HepG2 (cell line): Measurements from ENCODE around the gene H6PD. TPM values are rescaled to one million over a fixed set of nuclear protein-coding genes. Genes with fewer than 3 reads are reported as not detected.
A peak's percentile ranks its signal among the peaks of the same experiment; 100 is the strongest.

Experiments used
- ATAC-seq: fragments of 200-7000 bp; cut with Tn5 transposase; 3 replicates; pipeline ENCODE4 v1.9.1; 2020; ENCODE audit warnings: mild to moderate bottlenecking, moderate library complexity
- BruUV-seq: library from RNA; stranded (reverse); fragments of 400-500 nt; replicated peaks from 2 replicates; lab custom pipeline; 2021; lab: Mats Ljungman, UMichigan
- CTCF ChIA-PET: fragments of 300-600 bp; formaldehyde crosslinking; extraction: SDS; loops from one replicate; lab custom pipeline; 2021; ENCODE audit warnings: low total read pairs, inconsistent platforms, low intra/inter-chr PET ratio; lab: Yijun Ruan, JAX
- POLR2A ChIA-PET: fragments of 350-600 bp; sonication (Branson Sonifier 250); formaldehyde crosslinking; loops from one replicate; lab custom pipeline; 2020; ENCODE audit warnings: antibody characterized with exemption, inconsistent platforms; lab: Yijun Ruan, JAX
- DNase-seq: peaks from one replicate; pipeline ENCODE4 v3.0.0-alpha.2; 2015; ENCODE audit warnings: low spot score
- FAIRE-seq: peaks from 3 replicates; lab custom pipeline; 2011; peaks lifted over from hg19 to GRCh38; lab: Jason Lieb, UNC
- H2AFZ ChIP-seq: one replicate; pipeline ENCODE4 v1.6.1; 2011; ENCODE audit warnings: low read length, inconsistent platforms
- H3K27ac ChIP-seq: fragments of 300-600 bp; 3 replicates; pipeline ENCODE4 v1.8.0; 2011; ENCODE audit warnings: mixed run types, mild to moderate bottlenecking, mixed read lengths, low read length, inconsistent platforms; ENCODE audit not compliant: insufficient read depth; ENCODE audit errors: extremely low read length
- H3K27me3 ChIP-seq, 2 experiments: fragments of 200-600 bp in 1 of 2; 2 replicates in 1 of 2; 3 replicates in 1 of 2; pipeline versions ENCODE4 v1.6.0 to v1.8.0; 2011; ENCODE audit warnings: low read length in 2 of 2, mild to moderate bottlenecking in 2 of 2, moderate library complexity in 2 of 2, inconsistent platforms in 1 of 2; ENCODE audit not compliant: insufficient read depth in 2 of 2, control insufficient read depth in 1 of 2
- H3K36me3 ChIP-seq, 2 experiments: fragments of 200-600 bp in 1 of 2; replicated peaks in 1 of 2; 2 replicates in 1 of 2; 3 replicates in 1 of 2; pipeline versions ENCODE4 v1.5.1 to v1.8.0; 2011; ENCODE audit warnings: low read length in 2 of 2, inconsistent platforms in 1 of 2; ENCODE audit not compliant: insufficient read depth in 2 of 2, control insufficient read depth in 1 of 2
- H3K4me1 ChIP-seq: 2 replicates; pipeline ENCODE4 v1.5.1; 2012; ENCODE audit warnings: low read length, inconsistent platforms; ENCODE audit not compliant: insufficient read depth
- H3K4me2 ChIP-seq: 2 replicates; pipeline ENCODE4 v1.6.0; 2011; ENCODE audit warnings: low read depth, low read length, inconsistent platforms
- H3K4me3 ChIP-seq, 3 experiments: fragments of 200-600 bp in 1 of 3; sonication (generic), shearing (Covaris generic) in 1 of 3; replicated peaks in 1 of 3; 2 replicates each; pipeline ENCODE4 v1.5.1; 2011 to 2016; ENCODE audit warnings: low read length in 3 of 3, inconsistent platforms in 2 of 3, low read depth in 2 of 3, mild to moderate bottlenecking in 2 of 3, control low read depth in 1 of 3, mixed read lengths in 1 of 3; ENCODE audit not compliant: insufficient read depth in 1 of 3
- H3K79me2 ChIP-seq: one replicate; pipeline ENCODE4 v1.6.1; 2011; ENCODE audit warnings: low read length, inconsistent platforms; ENCODE audit not compliant: insufficient read depth
- H3K9ac ChIP-seq: 2 replicates; pipeline ENCODE4 v1.6.0; 2011; ENCODE audit warnings: mild to moderate bottlenecking, low read depth, low read length, inconsistent platforms; ENCODE audit not compliant: insufficient read depth
- H3K9me3 ChIP-seq: 2 replicates; pipeline ENCODE4 v1.5.1; 2012; ENCODE audit warnings: mild to moderate bottlenecking, low read length
- H4K20me1 ChIP-seq: 2 replicates; pipeline ENCODE4 v1.6.0; 2011; ENCODE audit warnings: inconsistent platforms, mild to moderate bottlenecking, low read length, moderate library complexity; ENCODE audit not compliant: insufficient read depth
- HNF4G ChIP-seq, 2 experiments: sonication (generic) in 1 of 2; formaldehyde crosslinking in 1 of 2; IDR thresholded peaks; 2 replicates each; pipeline versions ENCODE4 v1.4.0 to v1.6.1; 2011 to 2020; ENCODE audit warnings: borderline replicate concordance in 2 of 2, low read depth in 2 of 2, mild to moderate bottlenecking in 2 of 2, low read length in 1 of 2, missing genetic modification reagents in 1 of 2, moderate library complexity in 1 of 2
- ISX ChIP-seq: sonication (generic); formaldehyde crosslinking; conservative IDR thresholded peaks from 2 replicates; pipeline ENCODE4 v1.5.0; 2020; ENCODE audit warnings: missing genetic modification reagents
- MIER2 ChIP-seq: IDR thresholded peaks from 2 replicates; pipeline ENCODE4 v1.6.1; 2016; ENCODE audit warnings: missing biosample characterization, missing genetic modification reagents
- MYPOP ChIP-seq: sonication (generic); formaldehyde crosslinking; IDR thresholded peaks from 2 replicates; pipeline ENCODE4 v1.8.1; 2023; ENCODE audit warnings: mild to moderate bottlenecking, moderate library complexity, missing genetic modification reagents
- NFIB ChIP-seq: sonication (generic); formaldehyde crosslinking; IDR thresholded peaks from 2 replicates; pipeline ENCODE4 v1.9.0; 2021; ENCODE audit warnings: missing genetic modification reagents, mild to moderate bottlenecking, borderline replicate concordance
- SRSF4 ChIP-seq: fragments of 200-400 bp; formaldehyde crosslinking; IDR thresholded peaks from one replicate; pipeline ENCODE4 v1.6.1; 2018; ENCODE audit warnings: mild to moderate bottlenecking, low read depth, low read length, moderate library complexity; ENCODE audit not compliant: poor library complexity, severe bottlenecking
- ZNF136 ChIP-seq: sonication (generic); formaldehyde crosslinking; IDR thresholded peaks from 2 replicates; pipeline ENCODE4 v1.8.1; 2022; ENCODE audit warnings: low read depth, mild to moderate bottlenecking, moderate library complexity, missing genetic modification reagents
- ZNF281 ChIP-seq: sonication (generic); formaldehyde crosslinking; IDR thresholded peaks from 2 replicates; pipeline ENCODE4 v1.4.0; 2020; ENCODE audit warnings: missing genetic modification reagents, borderline replicate concordance
- ZNF3 ChIP-seq: IDR thresholded peaks from 2 replicates; pipeline ENCODE4 v1.7.0; 2017; ENCODE audit warnings: inconsistent platforms
- ZNF546 ChIP-seq: sonication (generic); formaldehyde crosslinking; conservative IDR thresholded peaks from 2 replicates; pipeline ENCODE4 v1.8.1; 2023; ENCODE audit warnings: mild to moderate bottlenecking, missing genetic modification reagents
- whole genome bisulfite sequencing: methylation state at CpG from one replicate; pipeline ENCODE4 v1.1.6; 2017; ENCODE audit warnings: low lambda C conversion rate; 5-methylcytosine and 5-hydroxymethylcytosine counted together
- in situ Hi-C: cut with HindIII; loops from 2 replicates; pipeline ENCODE4 v1.10.0; 2017; ENCODE audit warnings: low pct_unique_long_range_greater_than_20kb; ENCODE audit not compliant: extremely low pct_ligation_motif_present
- intact Hi-C: fragments of 100-400 bp; cut with micrococcal nuclease; formaldehyde crosslinking; loops from one replicate; pipeline ENCODE4 v1.10.0; 2022; ENCODE audit not compliant: unreplicated experiment
- polyA plus RNA-seq, 8 experiments: library from polyadenylated mRNA; depleted of rRNA in 3 of 8; stranded (reverse) in 7 of 8; unstranded in 1 of 8; fragments of >200 nt; fragmentation: Illumina TruSeq in 4 of 8; extraction: Trizol in 4 of 8; gene quantifications; 2 replicates each; pipeline versions ENCODE4 v1.2.1 to v1.2.3, GENCODE V29; 2011 to 2016; ENCODE audit warnings: low read depth in 4 of 8, missing spikeins in 1 of 8, mixed read lengths in 1 of 8; ENCODE audit not compliant: insufficient read depth in 1 of 8
- total RNA-seq, 5 experiments: library from RNA; depleted of rRNA; stranded (reverse); fragments of >200 nt; fragmentation: Illumina TruSeq; extraction: Trizol; gene quantifications; 2 replicates each; pipeline ENCODE4 v1.2.3, GENCODE V29; 2016; ENCODE audit warnings: low read depth in 1 of 5

The H6PD gene
- total and polyA plus RNA-seq, 2 of the 13 experiments (the other 11 are each of a cell fraction or from before 2014, with no cell fraction given): 9.3 to 14.1 TPM

GRCh38 chr1:9294910-9295636 is 60.5 kb downstream of the H6PD start (continued):
- no peak for TF ChIP-seq ZNF3
- no peak for TF ChIP-seq MIER2
- TF ChIP-seq ZNF136 (CRISPR knock-in tag): no peak
- no peak for TF ChIP-seq SRSF4
- TF ChIP-seq MYPOP (CRISPR knock-in tag): no peak
- no peak for TF ChIP-seq ISX (CRISPR knock-in tag)
- no peak for TF ChIP-seq ZNF546 (CRISPR knock-in tag)

GRCh38 chr1:9295884-9296283 is 61.3 kb downstream of the H6PD start:
- intact Hi-C loops (no loop called here), in situ Hi-C loops (no loop called here)
- H2AFZ ChIP-seq: no peak overlapping the region
- no peaks in the 10 kb centered on the region for H3K27me3 ChIP-seq
- H3K9me3 ChIP-seq: no peaks in the 10 kb centered on the region
- BruUV-seq: no TSS peak
- peaks cover 68% of the 10 kb centered on the region for H3K4me1 ChIP-seq
- FAIRE-seq (no peak), ATAC-seq (no peak), DNase-seq (no peak)
- TF ChIP-seq NFIB (CRISPR knock-in tag): no peak
- peak; percentile 40; the same call in 1 of the 2 replicates for TF ChIP-seq HNF4G (IDR thresholded peaks at IDR 0.05; ENCODE audit: borderline replicate concordance, low read depth, low read length)
- no peak for TF ChIP-seq HNF4G (CRISPR knock-in tag; IDR thresholded peaks at IDR 0.05; ENCODE audit: borderline replicate concordance, low read depth)
- TF ChIP-seq ZNF281 (CRISPR knock-in tag): peak; percentile 36; the same call in 1 of the 2 replicates
- H3K4me3 ChIP-seq: no peak overlapping the region; a peak in 1 of 6 replicates
- WGBS: 60% methylated on average over 8 of the region's 9 CpGs
- H3K9ac ChIP-seq: no peak overlapping the region
- no peak overlapping the region for H3K27ac ChIP-seq
- no peaks in the 10 kb centered on the region for H3K36me3 ChIP-seq
- ChIA-PET POLR2A (interaction anchor here (1.1 kb wide), 1 partner anchor 143 kb away, joined by 3 read pairs; no protein-coding TSS in a partner anchor), CTCF (no interaction called here)
- H4K20me1 ChIP-seq: peaks cover 4% of the 10 kb centered on the region; the same call in 1 of the 2 replicates
- peak overlapping the region; percentile 93 for H3K4me2 ChIP-seq
- H3K79me2 ChIP-seq: peaks cover 28% of the 10 kb centered on the region
